Activated T-helper 9 cell treated with anti-CD3 and anti-CD28 coated beads, Interleukin-2, amount 50 U/mL, for 16 hours (primary cell): ENCODE measurements around the gene PEBP1.
A peak's percentile ranks its signal among the peaks of the same experiment; 100 is the strongest.

Experiments
- DNase-seq: peaks from one replicate; pipeline ENCODE4 v3.0.0-alpha.2; 2020; ENCODE audit warnings: low read depth

PEBP1 gene

DNA sequence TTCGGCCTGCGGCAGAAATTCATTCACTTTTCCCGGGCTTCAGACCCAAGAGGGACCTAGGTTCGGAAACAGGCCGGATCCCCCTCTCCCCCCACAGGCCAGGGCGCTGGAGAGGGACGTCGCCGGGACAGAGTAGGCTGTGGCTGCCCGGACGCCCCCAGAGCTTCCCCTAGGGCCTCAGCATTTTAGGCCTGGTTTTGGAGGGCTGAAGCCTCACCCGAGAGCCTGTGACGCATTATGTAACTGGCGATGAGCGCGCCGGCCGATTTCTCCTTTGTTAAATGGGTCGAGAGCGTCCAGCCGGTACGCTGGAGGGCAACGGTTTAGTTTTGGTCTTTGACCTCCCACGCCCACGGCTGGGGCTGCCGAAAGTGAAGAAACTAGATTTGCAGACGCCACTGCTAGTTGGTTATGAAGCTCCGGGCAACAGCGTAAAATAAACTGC lies 657 bp downstream of the PEBP1 start:
- DNase-seq: peak; percentile 28

DNA sequence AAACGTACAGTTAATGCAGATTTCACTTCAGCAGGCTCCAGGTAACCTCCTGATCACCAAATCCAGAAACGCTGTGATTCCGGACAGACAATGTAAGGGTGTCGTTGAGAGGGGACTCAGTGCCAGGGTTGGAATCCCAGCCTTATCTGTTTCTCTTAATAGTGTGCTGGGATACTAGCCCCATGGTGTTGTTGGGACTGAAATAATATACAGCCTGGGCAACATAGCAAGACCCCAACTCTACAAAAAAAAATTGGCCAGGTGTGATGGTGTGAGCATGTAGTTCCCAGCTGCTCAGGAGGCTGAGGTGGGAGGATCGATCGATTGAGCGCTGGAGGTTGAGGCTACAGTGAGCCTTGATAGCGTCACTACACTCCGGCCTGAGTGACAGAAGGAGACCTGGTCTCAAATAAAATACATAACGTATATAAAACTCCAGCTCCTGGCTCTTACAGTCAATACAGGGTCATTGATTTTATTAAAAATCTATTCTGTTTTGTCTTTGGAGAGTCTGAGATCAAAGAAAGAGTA lies 1.3 kb downstream of the PEBP1 start:
- DNase-seq: no peak

DNA sequence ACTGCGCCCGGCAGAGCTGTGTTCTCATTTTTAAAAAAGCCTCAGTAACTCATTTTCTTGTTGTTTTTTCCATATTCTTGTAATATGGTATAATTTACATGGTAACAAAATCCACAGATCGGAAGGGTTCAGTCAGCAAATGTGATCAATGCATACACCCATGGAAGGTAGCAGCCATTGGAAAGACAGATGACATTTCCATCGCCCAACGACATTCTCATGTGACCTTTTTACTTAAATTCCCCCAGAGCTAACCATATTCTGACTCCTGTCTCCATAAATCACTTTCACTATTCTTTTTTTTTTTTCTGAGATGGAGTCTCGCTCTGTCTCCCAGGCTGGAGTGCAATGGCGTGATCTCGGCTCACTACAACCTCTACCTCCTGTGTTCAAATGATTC lies 4.9 kb downstream of the PEBP1 start:
- DNase-seq: no peak

DNA sequence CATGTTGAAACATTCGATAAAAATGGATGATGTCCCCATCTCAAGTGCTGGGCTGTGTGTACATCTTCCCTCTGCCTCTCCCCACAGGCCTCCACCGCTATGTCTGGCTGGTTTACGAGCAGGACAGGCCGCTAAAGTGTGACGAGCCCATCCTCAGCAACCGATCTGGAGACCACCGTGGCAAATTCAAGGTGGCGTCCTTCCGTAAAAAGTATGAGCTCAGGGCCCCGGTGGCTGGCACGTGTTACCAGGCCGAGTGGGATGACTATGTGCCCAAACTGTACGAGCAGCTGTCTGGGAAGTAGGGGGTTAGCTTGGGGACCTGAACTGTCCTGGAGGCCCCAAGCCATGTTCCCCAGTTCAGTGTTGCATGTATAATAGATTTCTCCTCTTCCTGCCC lies 8.6 kb downstream of the PEBP1 start:
- DNase-seq: no peak

DNA sequence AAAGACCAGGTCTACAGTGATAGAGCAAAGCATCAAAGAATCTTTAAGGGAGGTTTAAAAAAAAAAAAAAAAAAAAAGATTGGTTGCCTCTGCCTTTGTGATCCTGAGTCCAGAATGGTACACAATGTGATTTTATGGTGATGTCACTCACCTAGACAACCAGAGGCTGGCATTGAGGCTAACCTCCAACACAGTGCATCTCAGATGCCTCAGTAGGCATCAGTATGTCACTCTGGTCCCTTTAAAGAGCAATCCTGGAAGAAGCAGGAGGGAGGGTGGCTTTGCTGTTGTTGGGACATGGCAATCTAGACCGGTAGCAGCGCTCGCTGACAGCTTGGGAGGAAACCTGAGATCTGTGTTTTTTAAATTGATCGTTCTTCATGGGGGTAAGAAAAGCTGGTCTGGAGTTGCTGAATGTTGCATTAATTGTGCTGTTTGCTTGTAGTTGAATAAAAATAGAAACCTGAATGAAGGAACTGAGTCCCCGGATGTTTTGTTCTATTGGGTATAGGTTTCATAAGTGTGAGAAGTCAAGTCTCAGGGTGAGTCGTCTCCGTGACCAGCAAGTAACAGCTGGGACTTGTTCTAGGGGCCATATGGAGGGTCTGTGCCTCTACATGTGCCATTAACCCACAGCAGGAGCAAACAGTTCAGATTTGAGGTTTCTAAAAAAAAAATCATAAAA lies 9.3 kb downstream of the PEBP1 start:
- no peak for DNase-seq

DNA sequence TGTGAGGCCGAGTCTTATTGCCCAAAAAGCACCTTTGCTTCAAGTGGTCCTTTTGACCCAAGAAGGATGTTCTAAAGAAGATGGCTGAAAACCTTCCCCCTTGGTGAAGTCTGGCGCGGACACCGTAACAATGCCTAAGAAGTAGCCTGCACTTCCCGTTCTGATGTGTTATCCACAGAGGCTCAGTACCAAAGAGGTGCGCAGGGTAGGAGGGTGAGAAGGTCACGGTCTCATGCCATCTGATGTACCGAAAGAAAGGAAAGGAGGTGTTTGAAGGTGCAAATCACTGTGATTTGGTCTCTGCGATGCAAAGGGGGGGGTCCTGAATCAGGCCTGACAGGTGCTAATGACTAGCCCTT lies 9.9 kb downstream of the PEBP1 start:
- no peak for DNase-seq

DNA sequence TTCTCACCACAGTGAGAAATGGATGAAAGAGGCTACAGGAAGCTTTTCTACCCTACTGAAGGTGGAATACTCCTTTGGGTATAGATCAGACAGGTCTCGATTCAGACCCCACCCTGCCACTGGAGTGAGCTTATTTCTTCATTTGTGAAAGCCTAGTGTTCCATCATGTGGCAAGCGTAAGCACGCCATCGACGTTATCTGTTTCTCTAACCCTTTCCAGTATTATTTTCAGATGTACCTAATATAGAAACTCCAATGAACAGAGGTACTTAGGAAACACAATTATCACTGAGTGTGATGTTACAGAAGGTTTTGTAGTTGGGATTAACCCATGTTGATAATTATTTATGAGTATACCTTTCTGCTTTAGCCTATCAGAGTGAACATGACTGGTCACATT lies 12.4 kb downstream of the PEBP1 start:
- DNase-seq: no peak

DNA sequence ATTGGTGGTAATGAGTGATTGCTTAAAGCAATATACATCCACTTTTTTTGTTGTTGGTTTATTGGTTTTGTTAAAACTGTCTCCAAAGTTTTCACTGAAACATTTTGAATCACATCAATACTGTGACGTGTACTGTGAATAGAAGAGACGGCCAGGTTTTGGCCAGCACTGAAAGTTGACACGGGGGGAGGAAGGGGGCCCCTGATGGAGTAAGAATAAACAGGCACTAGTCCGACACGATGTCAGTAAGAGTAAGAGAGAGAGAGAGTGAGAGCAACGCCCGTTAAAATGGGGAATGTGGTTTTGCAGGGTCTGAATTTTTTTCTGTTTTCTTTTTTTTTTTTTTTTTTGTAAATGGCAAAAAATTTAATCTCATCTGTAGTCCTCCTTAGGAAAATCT lies 14.7 kb downstream of the PEBP1 start:
- DNase-seq: no peak

DNA sequence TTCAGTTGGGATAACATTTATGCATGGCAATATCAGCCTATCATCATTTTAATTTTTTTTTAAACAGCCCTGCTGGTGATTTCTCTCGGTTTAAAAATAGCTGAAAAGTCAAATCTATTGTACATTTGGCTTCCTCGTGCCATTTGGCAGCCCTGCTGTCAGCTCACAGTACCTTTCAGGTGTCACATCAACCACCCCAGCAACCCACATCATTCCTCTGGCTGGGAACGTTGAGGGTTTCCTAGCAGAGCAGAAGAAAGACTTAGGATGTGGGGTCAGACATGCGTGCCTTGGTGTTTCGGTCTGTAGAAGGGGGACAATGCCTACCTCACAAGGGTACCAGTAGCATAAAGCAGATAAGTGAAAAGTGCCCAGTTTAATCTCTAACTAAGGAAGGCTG lies 15.8 kb downstream of the PEBP1 start:
- no peak for DNase-seq

DNA sequence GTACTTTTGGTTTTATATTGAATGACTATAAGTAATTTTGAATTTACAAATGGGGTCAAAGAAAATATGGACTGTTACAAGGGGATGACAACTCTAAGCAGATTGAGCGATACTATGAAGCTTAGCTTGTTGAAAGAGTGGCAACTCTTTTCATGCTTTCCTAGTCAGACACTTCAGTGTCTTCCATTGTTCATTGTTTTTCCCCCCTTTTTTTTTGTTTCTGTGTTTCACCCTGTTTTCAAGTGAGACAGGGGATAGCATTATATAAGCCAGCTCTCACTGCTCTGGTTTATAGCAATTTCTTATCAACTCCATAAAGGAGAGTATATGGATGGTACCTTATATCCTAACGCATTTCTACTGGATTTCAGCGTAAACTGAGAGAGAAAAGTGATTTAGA lies 24.6 kb downstream of the PEBP1 start:
- DNase-seq: no peak

DNA sequence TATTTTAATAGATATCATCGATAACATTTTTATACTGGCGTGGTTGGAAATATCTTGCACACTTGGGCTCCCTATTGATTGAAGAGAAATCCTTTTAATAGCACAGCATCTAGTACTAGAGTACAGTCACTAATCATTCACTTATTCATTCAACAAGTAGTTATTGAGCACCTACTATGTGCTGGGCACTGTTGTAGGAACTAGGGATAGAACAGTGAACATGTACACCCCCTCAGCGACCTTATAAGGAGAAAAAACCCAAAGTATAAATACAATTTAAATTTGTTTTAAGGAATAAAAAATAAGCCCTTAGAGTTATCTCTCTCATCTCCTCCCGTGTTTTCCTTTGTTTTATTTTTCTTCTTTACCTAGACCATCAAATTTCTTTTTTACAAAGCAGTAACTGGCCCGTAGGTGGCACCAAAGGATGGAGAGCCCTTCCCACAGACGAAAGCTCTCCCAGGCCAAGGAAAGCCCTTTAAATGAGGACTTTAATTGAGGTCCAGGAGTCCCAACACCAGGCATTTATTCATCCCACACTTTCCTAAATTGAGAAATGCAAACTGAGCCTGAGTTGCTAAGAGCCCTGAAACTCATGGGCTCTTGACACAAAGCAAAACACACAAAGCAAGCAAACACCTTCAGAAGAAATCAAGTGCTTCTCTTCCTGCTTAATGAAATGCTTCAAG lies 29.0 kb downstream of the PEBP1 start:
- no peak for DNase-seq

DNA sequence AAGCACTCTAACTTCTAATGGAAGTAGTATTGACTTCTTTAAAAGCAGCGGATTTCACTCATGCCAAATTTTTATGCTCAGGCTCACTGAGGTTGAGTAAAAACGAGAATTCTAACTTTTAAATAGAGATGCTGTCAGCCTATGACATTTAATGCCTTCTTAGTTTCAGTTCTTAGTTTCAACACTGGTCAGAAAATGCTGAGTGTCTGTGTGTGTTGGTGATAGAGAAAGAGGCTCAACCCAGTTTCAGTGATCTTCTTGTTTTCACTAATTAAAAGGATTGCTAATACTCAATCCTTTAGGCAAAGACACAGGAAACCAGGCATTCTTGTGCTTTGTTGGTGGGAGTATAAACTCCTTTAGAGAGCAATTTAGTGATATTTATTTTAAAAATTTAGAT lies 31.0 kb downstream of the PEBP1 start:
- DNase-seq: no peak

DNA sequence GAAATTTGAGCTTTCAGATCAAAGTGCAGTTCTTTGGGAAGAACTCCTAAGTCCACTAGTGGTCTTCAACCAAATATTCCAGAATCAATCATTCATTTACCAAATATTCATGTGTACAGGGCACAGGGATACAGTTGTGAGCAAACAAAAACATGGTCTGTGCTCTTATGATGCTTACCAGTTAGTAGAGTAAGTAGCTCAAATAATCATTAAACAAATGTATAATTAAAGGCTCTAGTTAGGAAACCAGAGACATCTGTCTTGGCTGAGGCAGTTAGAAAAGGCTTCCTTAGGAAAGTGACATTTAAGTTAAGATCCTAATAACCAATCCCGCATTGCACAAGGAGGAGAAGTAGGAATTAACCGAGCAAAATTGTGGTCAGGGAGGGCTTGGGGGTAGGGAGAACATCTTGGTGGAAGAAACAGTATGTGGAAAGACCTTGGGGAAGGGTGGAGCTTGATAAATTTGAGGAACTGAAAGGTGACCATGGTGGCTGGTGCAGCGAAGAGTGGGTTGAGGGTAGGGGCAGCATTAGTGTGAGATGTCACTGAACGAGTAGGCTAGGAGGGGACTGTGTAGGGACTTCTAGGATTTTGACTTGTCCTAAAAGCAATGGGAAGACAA lies 40.0 kb downstream of the PEBP1 start:
- DNase-seq: no peak

DNA sequence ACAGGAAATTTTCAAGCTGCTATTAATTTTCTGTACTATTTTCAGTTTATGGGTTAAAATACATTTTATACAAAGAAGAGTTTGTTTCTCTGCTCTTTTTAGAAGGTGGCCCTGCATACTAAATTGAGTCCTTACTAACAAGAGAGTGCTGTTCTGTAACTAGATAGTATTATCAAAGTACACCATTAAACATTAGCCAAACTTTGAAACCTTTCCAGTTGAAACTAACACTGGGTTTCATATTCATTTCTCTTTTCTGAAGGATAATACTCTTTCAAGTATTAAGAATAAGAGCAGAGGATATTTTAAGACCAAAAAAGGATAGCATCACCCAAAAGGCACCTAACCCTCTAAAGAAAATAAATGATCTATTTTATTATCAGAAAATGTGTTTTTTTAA lies 47.2 kb downstream of the PEBP1 start:
- no peak for DNase-seq

DNA sequence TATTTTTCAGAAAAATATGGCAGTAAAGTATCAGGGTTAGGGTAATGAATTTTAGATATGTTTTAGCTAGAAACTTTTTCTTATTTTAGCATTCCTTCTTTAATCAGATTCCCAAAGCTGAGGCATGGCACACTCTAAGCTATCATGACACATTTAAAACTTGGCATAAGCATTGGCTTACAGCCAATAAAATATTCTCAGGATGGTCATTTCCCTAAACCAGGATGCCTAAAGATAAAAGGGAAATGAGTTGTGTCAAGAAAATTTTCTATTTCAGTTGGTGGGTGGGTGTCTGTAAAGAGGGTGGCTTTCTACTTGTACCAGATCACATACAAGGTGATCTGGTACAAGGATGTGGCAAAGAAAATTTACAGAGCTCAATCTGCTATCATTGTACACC lies 47.8 kb downstream of the PEBP1 start:
- DNase-seq: no peak

DNA sequence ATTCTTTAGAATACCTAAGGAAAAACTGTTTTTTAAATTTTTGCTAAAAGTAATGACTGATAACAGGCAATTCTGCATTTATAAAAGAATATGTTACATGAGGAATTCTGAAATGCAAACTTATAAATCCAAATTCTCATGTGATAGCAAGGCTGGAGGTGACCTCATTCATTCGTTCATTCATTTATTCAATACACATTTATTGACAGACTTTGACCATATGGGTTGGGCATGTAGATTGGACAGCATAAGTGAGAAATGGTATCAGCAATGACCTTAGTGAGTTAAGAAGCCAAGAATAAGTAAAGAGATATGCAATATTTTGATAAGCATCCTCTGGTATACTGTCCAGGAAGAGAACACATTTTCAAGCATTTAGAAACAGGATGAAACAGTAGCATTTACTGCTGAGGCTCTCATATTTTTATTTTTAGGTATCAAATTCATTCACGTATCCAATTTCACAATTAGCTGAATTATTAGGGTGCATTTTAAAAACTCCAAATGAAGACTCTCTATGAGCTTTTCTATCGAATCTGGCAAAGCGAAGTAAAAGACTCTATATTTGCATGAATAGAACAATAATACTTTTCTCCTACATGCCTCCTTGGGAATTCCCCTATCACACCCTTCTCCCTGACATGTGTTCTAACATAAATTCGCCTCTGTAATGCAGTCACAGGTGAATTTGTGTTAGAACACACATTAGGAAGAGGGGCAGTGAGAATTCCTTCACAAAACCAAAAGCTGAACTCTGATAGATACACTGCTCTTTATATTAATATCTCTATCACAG lies 49.9 kb downstream of the PEBP1 start:
- DNase-seq: no peak

DNA sequence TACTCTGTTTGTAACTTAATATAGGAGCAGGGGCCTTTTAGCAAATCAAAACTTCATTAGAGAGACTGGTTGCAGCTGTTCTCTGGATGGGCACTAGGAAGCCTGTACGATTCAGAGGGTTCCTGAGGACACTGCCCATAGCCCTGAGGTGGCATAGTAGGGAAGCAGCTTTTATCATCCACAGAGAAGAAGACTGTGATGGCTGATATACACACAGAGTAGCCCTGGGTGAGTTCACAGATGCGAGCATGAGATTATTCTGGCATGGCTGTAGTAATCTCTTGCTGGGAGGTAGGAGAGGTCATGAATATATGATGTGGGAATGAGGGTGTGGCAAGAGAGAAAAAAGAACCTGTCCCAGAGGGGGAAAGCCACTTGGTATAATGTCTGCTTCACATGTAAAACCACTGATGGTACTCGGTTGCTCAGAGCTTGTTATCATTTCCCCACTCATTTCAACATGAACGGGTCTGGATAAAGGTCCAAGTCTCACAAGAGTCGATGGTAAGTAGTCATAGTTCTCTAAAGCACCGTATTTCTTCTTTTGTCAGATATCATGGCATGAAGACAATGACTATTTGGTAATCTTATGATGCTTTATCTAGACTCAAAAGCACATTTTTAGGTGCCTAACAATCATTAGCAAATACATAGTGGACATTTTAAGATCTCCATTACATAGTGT lies 52.0 kb downstream of the PEBP1 start:
- no peak for DNase-seq

DNA sequence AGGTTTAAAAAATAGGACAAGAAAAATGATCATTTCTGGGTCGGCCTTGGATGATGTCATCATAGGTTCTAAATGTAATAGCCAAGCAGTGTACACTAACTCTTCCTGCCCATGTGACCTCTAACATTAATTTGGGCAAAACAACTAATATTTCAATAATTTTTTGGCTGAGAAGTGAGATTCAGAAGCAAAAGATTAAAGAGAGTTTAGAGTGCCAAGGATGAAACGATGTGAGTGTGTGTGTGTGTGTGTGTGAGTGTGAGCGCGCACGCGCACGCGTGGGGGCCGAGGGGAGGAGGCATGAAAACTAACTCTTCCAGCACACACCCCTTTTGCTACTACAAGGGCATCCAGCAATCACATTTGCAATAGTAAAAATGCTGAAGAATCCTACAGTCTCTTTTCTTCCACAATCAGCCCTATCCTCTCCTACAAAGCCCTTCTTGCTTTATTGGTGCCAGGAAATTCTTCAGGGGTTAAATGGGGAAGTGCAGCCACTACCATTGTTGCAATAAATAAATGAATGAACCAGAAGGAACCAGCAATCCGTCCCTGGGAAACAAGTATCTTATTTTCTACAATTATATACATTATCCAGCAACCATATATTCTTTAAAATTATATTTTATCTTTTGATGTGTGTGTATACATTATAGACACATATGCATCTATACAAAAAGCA lies 52.9 kb downstream of the PEBP1 start:
- DNase-seq: no peak

DNA sequence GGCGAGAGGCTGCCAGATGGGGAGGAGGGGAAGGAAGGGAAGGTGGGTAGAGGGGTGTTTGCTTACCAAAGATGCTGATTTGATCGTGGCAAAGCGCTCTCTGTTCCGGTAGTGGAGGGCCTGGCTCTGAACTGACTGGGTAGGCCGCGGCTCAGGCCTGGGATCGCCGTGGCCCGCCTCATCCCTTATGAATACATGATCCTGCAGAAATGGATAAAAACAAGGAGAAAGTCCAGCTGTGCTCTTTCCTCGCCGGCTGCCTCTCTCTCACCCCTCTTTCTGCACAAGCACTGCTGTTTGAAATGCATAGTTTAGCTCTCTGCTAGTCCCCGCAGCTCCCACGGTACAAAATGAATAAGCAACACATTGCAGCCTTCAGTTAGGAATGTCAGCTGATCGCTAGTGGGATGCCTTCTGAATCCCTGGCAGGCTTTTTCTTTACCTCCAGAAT lies 53.8 kb downstream of the PEBP1 start:
- no peak for DNase-seq

DNA sequence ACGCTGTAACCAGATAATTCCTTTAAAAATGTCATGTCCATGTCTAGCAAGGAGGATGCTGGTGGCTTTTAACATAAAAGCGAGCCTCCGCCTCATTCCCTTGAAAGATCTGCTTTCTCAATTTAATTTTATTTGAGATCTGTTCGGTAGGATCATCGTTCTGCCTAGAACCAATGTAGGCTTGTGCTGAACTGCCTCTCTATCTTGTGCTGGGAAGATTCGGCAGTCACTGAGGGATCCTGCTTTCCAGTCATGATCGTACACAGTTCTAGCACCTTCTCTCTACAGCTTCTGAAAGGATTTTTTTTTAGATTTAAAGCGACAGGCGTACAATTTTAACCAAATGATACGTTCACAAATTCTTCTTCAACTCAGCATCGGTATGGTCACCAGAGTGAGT lies 54.3 kb downstream of the PEBP1 start:
- DNase-seq: no peak

DNA sequence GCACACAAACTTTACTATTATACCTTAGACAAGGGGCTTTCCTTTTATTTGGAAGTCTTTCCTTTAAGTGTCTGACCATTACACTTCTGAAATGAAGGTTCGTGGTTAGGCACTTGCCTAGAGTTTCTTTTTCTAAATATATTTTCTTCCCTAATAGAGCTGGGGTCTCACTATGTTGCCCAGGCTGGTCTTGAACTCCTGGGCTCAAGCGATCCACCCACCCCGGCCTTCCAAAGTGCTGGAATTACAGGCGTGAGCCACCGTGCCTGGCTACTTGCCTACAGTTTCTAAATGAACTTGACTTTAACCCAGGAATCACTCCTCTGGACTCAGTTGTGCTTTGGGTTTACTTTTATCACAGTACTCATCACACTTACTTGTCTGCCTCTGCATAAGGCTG lies 57.6 kb downstream of the PEBP1 start:
- no peak for DNase-seq
